AG04450 (cell line): ENCODE data around the gene SUN3. TPM values are rescaled to one million over a fixed set of nuclear protein-coding genes. Genes with fewer than 3 reads are reported as not detected.

ENCODE experiments used
- CTCF ChIA-PET: fragments of 300-600, 350-600 bp; formaldehyde crosslinking; extraction: SDS; loops from one replicate; lab custom pipeline; 2022; ENCODE audit warnings: antibody characterized with exemption, inconsistent platforms; lab: Charles Lee
- POLR2A ChIA-PET: fragments of 350-600 bp; formaldehyde crosslinking; extraction: SDS; loops from one replicate; lab custom pipeline; 2021; ENCODE audit warnings: antibody characterized with exemption, inconsistent platforms; lab: Yijun Ruan, JAX
- DNase-seq: peaks from one replicate; pipeline ENCODE4 v3.0.0-alpha.2; 2011; ENCODE audit warnings: low read depth, low spot score
- H3K27ac ChIP-seq: one replicate; pipeline ENCODE4 v1.5.1; 2012; ENCODE audit warnings: low read depth, low read length, control low read depth
- H3K27me3 ChIP-seq: one replicate; pipeline ENCODE4 v1.6.0; 2012; ENCODE audit warnings: low read length; ENCODE audit not compliant: control insufficient read depth, insufficient read depth
- H3K4me3 ChIP-seq: 2 replicates; pipeline ENCODE4 v1.5.1; 2011; ENCODE audit warnings: mild to moderate bottlenecking, low read depth, low read length, control low read depth
- H3K9me3 ChIP-seq: 2 replicates; pipeline ENCODE4 v1.5.1; 2012; ENCODE audit warnings: low read length; ENCODE audit not compliant: control insufficient read depth, insufficient read depth
- polyA plus RNA-seq: library from polyadenylated mRNA; depleted of rRNA; stranded (reverse); fragments of >200 nt; gene quantifications from 2 replicates; pipeline ENCODE4 v1.2.3, GENCODE V29; 2011; rRNA removed
- TF ChIP-seq, protein P1 (sequence below): IDR thresholded peaks from 2 replicates; pipeline ENCODE4 v1.5.1; 2011; ENCODE audit warnings: low read depth, low read length, control low read depth, inconsistent platforms

The SUN3 gene
- polyA plus RNA-seq, 1 experiment = not detected

DNA sequence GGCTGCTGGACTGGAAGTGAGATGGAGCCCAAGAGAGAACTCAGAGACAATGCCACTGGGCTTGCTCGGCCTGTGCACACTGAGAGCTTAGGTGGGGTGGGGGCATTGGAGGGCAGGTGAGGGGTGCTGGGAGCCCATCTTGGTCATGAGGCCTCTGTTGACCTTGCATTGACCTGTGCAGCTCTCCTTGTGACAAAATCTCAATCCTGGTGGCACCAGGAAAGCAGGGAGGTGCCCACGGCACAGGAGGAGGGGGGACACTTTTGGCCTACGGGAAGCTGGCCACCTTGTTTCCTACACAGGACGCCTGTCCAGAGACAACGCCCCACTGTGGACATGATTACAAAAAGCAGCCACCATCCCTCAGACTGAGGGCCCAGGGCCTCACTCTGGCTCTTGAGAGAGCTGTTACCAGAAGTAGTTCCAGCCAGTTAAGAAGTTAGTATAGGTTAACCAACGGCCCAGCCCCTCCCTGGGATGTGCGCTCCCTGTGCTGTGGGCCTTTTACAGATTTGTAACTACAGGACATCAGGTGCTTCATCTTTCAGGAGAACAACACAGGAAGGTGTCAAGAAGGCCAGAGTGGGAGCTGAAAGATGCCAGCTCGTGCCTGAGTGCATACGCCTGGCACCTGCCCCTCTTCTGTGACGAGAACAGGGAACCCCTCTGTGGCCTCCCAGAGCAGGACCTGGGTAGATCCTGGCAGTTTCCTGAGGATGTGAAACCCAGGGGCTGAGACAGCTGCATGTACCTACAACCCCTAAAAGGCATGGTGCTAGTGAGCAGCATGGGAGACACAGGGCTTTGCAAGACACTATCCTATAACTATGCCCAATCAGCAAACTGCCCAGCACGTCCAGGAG lies 91.0 kb downstream of the SUN3 start:
- H3K27me3 ChIP-seq = no peaks in the 10 kb centered on the region
- POLR2A ChIA-PET = no interaction called here
- no peak for DNase-seq
- TF ChIP-seq, protein P1, sequence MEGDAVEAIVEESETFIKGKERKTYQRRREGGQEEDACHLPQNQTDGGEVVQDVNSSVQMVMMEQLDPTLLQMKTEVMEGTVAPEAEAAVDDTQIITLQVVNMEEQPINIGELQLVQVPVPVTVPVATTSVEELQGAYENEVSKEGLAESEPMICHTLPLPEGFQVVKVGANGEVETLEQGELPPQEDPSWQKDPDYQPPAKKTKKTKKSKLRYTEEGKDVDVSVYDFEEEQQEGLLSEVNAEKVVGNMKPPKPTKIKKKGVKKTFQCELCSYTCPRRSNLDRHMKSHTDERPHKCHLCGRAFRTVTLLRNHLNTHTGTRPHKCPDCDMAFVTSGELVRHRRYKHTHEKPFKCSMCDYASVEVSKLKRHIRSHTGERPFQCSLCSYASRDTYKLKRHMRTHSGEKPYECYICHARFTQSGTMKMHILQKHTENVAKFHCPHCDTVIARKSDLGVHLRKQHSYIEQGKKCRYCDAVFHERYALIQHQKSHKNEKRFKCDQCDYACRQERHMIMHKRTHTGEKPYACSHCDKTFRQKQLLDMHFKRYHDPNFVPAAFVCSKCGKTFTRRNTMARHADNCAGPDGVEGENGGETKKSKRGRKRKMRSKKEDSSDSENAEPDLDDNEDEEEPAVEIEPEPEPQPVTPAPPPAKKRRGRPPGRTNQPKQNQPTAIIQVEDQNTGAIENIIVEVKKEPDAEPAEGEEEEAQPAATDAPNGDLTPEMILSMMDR = no peak
- H3K9me3 ChIP-seq = no peaks in the 10 kb centered on the region
- no peak overlapping the region for H3K27ac ChIP-seq
- CTCF ChIA-PET = interaction anchor here (0.6 to 5.9 kb wide), 4 partner anchors 31 to 672 kb away, joined by 3 to 23 read pairs (median 4); no protein-coding TSS in a partner anchor
- H3K4me3 ChIP-seq = no peak overlapping the region

Other genes starting within 250 kb of the SUN3 start
- gene PKD1L1, start 80.6 kb downstream of the SUN3 start, polyA plus RNA-seq = 0.01 TPM in 2 replicates
- gene HUS1, start 49.5 kb downstream of the SUN3 start, polyA plus RNA-seq = 20.0 and 27.9 TPM in 2 replicates
- gene C7orf57, start 6.4 kb upstream of the SUN3 start, polyA plus RNA-seq = not detected in 2 replicates
- gene UPP1, start 60.2 kb upstream of the SUN3 start, polyA plus RNA-seq = 7.9 and 8.3 TPM in 2 replicates
- 0.04 and 0.05 TPM in 2 replicates for gene ABCA13, start 142.4 kb upstream of the SUN3 start, polyA plus RNA-seq